ENCODE results near the gene MYB.
A peak's percentile ranks its signal among the peaks of the same experiment; 100 is the strongest.

- TF ChIP-seq MAX (IDR thresholded peaks at IDR 0.05; ENCODE audit: insufficient read depth, insufficient read length) (no peak), GATA2 (IDR thresholded peaks at IDR 0.05; ENCODE audit: insufficient read depth, insufficient read length, low read depth, low read length) (no peak), POLR2AphosphoS5 (IDR thresholded peaks at IDR 0.05; ENCODE audit: insufficient read depth, low read depth, low read length) (no peak), POLR2A (IDR thresholded peaks at IDR 0.05; ENCODE audit: low read depth, low read length) (no peak), CTCF (IDR thresholded peaks at IDR 0.05; ENCODE audit: extremely low read depth in 1 of 2, insufficient read depth in 1 of 2, low read depth in 1 of 2, low read length in 2 of 2) (no peak), EZH2 (IDR thresholded peaks at IDR 0.05; ENCODE audit: borderline replicate concordance, low read depth, low read length, severe bottlenecking) (peak; percentile 18), MYC (IDR thresholded peaks at IDR 0.05; ENCODE audit: low read depth, low read length) (no peak), JUN (IDR thresholded peaks at IDR 0.05; ENCODE audit: borderline replicate concordance, insufficient read depth, insufficient read length, low read depth) (no peak), FOS (IDR thresholded peaks at IDR 0.05; ENCODE audit: borderline replicate concordance, insufficient read depth, low read length) (no peak)
Measured at GRCh38 chr6:135179920-135180541, 1.1 kb upstream of the MYB start.

Data from endothelial cell of umbilical vein (primary cell).